HepG2 (cell line): ENCODE results near the gene OST4. TPM values are rescaled to one million over a fixed set of nuclear protein-coding genes. Genes with fewer than 3 reads are reported as not detected.

Experiments
- ARID2 ChIP-seq: sonication (generic); formaldehyde crosslinking; IDR thresholded peaks from 2 replicates; pipeline ENCODE4 v1.8.1; 2022; ENCODE audit warnings: mild to moderate bottlenecking, missing genetic modification reagents, borderline replicate concordance
- CHD2 ChIP-seq: IDR thresholded peaks from 2 replicates; pipeline ENCODE4 v1.6.1; 2011; ENCODE audit warnings: low read depth, low read length, improper control_type of control experiment
- CREB3 ChIP-seq: sonication (generic); formaldehyde crosslinking; IDR thresholded peaks from 2 replicates; pipeline ENCODE4 v1.5.0; 2020; ENCODE audit warnings: missing genetic modification reagents
- HNRNPUL1 ChIP-seq: fragments of 200-400 bp; formaldehyde crosslinking; IDR thresholded peaks from 2 replicates; pipeline ENCODE4 v1.6.1; 2017; ENCODE audit warnings: low read depth, mild to moderate bottlenecking, low read length, moderate library complexity
- PAXIP1 ChIP-seq: sonication (generic); formaldehyde crosslinking; conservative IDR thresholded peaks from 2 replicates; pipeline ENCODE4 v1.4.0; 2020; ENCODE audit warnings: mild to moderate bottlenecking, missing genetic modification reagents, moderate library complexity
- ZBTB37 ChIP-seq: sonication (generic); formaldehyde crosslinking; IDR thresholded peaks from 2 replicates; pipeline ENCODE4 v1.4.0; 2020; ENCODE audit warnings: mild to moderate bottlenecking, missing genetic modification reagents
- ZNF317 ChIP-seq: sonication (generic); formaldehyde crosslinking; IDR thresholded peaks from 2 replicates; pipeline ENCODE4 v1.5.0; 2020; ENCODE audit warnings: mild to moderate bottlenecking, missing genetic modification reagents
- ZZZ3 ChIP-seq: sonication (generic); formaldehyde crosslinking; IDR thresholded peaks from 2 replicates; pipeline ENCODE4 v1.4.0; 2020; ENCODE audit warnings: missing genetic modification reagents, mild to moderate bottlenecking, borderline replicate concordance
- polyA plus RNA-seq, 8 experiments: library from polyadenylated mRNA; depleted of rRNA in 3 of 8; stranded (reverse) in 7 of 8; unstranded in 1 of 8; fragments of >200 nt; fragmentation: Illumina TruSeq in 4 of 8; extraction: Trizol in 4 of 8; gene quantifications; 2 replicates each; pipeline versions ENCODE4 v1.2.1 to v1.2.3, GENCODE V29; 2011 to 2016; ENCODE audit warnings: low read depth in 4 of 8, missing spikeins in 1 of 8, mixed read lengths in 1 of 8; ENCODE audit not compliant: insufficient read depth in 1 of 8
- total RNA-seq, 5 experiments: library from RNA; depleted of rRNA; stranded (reverse); fragments of >200 nt; fragmentation: Illumina TruSeq; extraction: Trizol; gene quantifications; 2 replicates each; pipeline ENCODE4 v1.2.3, GENCODE V29; 2016; ENCODE audit warnings: low read depth in 1 of 5
- TF ChIP-seq, protein P1 (sequence below): sonication (generic); formaldehyde crosslinking; IDR thresholded peaks from 2 replicates; pipeline ENCODE4 v1.4.0; 2020; ENCODE audit warnings: missing genetic modification reagents, mild to moderate bottlenecking, borderline replicate concordance
- TF ChIP-seq, protein P2 (sequence below): sonication (generic); formaldehyde crosslinking; conservative IDR thresholded peaks from 2 replicates; pipeline ENCODE4 v1.4.0; 2020; ENCODE audit warnings: missing genetic modification reagents
- TF ChIP-seq, protein P3 (sequence below): sonication (generic); formaldehyde crosslinking; conservative IDR thresholded peaks from 2 replicates; pipeline ENCODE4 v1.4.0; 2020; ENCODE audit warnings: missing genetic modification reagents
- TF ChIP-seq, protein P4 (sequence below): sonication (generic); formaldehyde crosslinking; IDR thresholded peaks from 2 replicates; pipeline ENCODE4 v1.5.0; 2020; ENCODE audit warnings: missing genetic modification reagents, mild to moderate bottlenecking, borderline replicate concordance

The OST4 gene
- total and polyA plus RNA-seq, 2 of the 13 experiments (the other 11 are each of a cell fraction or from before 2014, with no cell fraction given): 498 to 584 TPM

DNA sequence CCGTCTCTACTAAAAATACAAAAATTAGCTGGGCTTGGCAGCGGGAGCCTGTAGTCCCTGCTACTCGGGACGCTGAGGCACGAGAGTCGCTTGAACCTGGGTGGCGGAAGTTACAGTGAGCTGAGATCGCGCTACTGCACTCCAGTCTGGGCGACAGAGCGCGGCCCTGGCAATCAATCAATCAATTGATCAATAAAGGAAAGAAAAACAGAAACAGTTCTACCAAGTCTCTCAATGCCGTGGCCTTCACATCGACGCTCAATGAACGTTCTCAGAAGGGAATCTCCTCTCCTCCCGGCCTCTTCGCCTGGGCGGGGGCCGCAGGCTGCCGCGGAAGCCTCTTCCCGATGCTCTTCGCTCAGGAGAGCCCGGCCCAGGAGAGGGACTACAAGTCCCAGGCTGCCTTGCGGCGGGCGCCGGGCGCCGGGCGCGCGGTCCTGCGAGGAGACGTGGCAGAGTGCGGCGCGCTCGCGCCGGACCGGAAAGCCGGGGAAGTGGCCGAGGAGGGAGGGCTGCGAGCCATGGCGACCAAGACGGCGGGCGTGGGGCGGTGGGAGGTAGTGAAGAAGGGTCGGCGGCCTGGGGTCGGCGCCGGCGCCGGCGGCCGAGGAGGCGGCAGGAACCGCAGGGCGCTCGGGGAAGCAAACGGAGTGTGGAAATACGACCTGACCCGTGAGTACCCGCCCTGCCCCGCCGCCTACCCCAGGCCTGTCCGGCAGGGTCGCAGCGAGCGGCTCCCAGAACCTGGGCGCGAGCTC is 38.8 kb downstream of the OST4 start, which contains the start of gene TMEM214 (continued):
- no peak for TF ChIP-seq ZBTB37 (CRISPR knock-in tag)
- 0 out of 2 replicates have a peak, but pooled peaks have one; percentile 33 for TF ChIP-seq PAXIP1
- TF ChIP-seq, protein P1, sequence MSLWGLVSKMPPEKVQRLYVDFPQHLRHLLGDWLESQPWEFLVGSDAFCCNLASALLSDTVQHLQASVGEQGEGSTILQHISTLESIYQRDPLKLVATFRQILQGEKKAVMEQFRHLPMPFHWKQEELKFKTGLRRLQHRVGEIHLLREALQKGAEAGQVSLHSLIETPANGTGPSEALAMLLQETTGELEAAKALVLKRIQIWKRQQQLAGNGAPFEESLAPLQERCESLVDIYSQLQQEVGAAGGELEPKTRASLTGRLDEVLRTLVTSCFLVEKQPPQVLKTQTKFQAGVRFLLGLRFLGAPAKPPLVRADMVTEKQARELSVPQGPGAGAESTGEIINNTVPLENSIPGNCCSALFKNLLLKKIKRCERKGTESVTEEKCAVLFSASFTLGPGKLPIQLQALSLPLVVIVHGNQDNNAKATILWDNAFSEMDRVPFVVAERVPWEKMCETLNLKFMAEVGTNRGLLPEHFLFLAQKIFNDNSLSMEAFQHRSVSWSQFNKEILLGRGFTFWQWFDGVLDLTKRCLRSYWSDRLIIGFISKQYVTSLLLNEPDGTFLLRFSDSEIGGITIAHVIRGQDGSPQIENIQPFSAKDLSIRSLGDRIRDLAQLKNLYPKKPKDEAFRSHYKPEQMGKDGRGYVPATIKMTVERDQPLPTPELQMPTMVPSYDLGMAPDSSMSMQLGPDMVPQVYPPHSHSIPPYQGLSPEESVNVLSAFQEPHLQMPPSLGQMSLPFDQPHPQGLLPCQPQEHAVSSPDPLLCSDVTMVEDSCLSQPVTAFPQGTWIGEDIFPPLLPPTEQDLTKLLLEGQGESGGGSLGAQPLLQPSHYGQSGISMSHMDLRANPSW (CRISPR knock-in tag): 0 out of 2 replicates have a peak, but pooled peaks have one; percentile 56
- no peak for TF ChIP-seq HNRNPUL1
- peak; percentile 85; the same call in 1 of the 2 replicates for TF ChIP-seq ARID2
- TF ChIP-seq, protein P2, sequence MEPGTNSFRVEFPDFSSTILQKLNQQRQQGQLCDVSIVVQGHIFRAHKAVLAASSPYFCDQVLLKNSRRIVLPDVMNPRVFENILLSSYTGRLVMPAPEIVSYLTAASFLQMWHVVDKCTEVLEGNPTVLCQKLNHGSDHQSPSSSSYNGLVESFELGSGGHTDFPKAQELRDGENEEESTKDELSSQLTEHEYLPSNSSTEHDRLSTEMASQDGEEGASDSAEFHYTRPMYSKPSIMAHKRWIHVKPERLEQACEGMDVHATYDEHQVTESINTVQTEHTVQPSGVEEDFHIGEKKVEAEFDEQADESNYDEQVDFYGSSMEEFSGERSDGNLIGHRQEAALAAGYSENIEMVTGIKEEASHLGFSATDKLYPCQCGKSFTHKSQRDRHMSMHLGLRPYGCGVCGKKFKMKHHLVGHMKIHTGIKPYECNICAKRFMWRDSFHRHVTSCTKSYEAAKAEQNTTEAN (CRISPR knock-in tag): peak; percentile 55; the same call in 1 of the 2 replicates
- TF ChIP-seq, protein P3, sequence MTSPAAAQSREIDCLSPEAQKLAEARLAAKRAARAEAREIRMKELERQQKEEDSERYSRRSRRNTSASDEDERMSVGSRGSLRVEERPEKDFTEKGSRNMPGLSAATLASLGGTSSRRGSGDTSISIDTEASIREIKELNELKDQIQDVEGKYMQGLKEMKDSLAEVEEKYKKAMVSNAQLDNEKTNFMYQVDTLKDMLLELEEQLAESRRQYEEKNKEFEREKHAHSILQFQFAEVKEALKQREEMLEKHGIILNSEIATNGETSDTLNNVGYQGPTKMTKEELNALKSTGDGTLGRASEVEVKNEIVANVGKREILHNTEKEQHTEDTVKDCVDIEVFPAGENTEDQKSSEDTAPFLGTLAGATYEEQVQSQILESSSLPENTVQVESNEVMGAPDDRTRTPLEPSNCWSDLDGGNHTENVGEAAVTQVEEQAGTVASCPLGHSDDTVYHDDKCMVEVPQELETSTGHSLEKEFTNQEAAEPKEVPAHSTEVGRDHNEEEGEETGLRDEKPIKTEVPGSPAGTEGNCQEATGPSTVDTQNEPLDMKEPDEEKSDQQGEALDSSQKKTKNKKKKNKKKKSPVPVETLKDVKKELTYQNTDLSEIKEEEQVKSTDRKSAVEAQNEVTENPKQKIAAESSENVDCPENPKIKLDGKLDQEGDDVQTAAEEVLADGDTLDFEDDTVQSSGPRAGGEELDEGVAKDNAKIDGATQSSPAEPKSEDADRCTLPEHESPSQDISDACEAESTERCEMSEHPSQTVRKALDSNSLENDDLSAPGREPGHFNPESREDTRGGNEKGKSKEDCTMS (CRISPR knock-in tag): no peak
- no peak for TF ChIP-seq ZNF317 (CRISPR knock-in tag)
- TF ChIP-seq CHD2: 0 out of 2 replicates have a peak, but pooled peaks have one; percentile 51
- TF ChIP-seq, protein P4, sequence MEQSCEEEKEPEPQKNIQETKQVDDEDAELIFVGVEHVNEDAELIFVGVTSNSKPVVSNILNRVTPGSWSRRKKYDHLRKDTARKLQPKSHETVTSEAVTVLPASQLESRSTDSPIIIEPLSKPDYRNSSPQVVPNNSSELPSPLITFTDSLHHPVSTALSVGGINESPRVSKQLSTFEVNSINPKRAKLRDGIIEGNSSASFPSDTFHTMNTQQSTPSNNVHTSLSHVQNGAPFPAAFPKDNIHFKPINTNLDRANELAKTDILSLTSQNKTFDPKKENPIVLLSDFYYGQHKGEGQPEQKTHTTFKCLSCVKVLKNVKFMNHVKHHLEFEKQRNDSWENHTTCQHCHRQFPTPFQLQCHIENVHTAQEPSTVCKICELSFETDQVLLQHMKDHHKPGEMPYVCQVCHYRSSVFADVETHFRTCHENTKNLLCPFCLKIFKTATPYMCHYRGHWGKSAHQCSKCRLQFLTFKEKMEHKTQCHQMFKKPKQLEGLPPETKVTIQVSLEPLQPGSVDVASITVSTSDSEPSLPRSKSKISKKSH (CRISPR knock-in tag): peak; percentile 15; the same call in 1 of the 2 replicates
- TF ChIP-seq CREB3: no peak
- TF ChIP-seq ZZZ3: peak; percentile 62
